ENCODE measurements around the gene BMPR1A.

- TF ChIP-seq, protein P1, sequence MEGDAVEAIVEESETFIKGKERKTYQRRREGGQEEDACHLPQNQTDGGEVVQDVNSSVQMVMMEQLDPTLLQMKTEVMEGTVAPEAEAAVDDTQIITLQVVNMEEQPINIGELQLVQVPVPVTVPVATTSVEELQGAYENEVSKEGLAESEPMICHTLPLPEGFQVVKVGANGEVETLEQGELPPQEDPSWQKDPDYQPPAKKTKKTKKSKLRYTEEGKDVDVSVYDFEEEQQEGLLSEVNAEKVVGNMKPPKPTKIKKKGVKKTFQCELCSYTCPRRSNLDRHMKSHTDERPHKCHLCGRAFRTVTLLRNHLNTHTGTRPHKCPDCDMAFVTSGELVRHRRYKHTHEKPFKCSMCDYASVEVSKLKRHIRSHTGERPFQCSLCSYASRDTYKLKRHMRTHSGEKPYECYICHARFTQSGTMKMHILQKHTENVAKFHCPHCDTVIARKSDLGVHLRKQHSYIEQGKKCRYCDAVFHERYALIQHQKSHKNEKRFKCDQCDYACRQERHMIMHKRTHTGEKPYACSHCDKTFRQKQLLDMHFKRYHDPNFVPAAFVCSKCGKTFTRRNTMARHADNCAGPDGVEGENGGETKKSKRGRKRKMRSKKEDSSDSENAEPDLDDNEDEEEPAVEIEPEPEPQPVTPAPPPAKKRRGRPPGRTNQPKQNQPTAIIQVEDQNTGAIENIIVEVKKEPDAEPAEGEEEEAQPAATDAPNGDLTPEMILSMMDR (IDR thresholded peaks at IDR 0.05) = no peak
- TF ChIP-seq POLR2A (IDR thresholded peaks at IDR 0.05) = no peak
These were observed 34.0 kb downstream of the BMPR1A start for GRCh38 chr10:86790394-86790793.

All from esophagus squamous epithelium (tissue), 4 donors.